Chondrocyte (in vitro differentiated cells): Measurements from ENCODE around the gene PPP6R3. TPM values are rescaled to one million over a fixed set of nuclear protein-coding genes. Genes with fewer than 3 reads are reported as not detected.

Source experiments
- DNase-seq: peaks from one replicate; pipeline ENCODE4 v3.0.0; 2021; ENCODE audit warnings: mixed read lengths, low spot score
- H3K27ac Mint-ChIP-seq: one replicate; pipeline ENCODE4 v1.8.0; 2021; ENCODE audit warnings: mild to moderate bottlenecking, moderate library complexity, mixed read lengths; ENCODE audit not compliant: unreplicated experiment
- H3K27me3 Mint-ChIP-seq: 2 replicates; pipeline ENCODE4 v1.8.0; 2021; ENCODE audit warnings: low read depth, mixed read lengths
- H3K36me3 Mint-ChIP-seq: 2 replicates; pipeline ENCODE4 v1.8.0; 2021; ENCODE audit warnings: low read depth, mixed read lengths
- H3K4me1 Mint-ChIP-seq: 2 replicates; pipeline ENCODE4 v1.8.0; 2021; ENCODE audit warnings: low read depth, mild to moderate bottlenecking, mixed read lengths
- H3K4me3 Mint-ChIP-seq: one replicate; pipeline ENCODE4 v1.8.0; 2021; ENCODE audit warnings: mild to moderate bottlenecking, moderate library complexity, mixed read lengths; ENCODE audit not compliant: unreplicated experiment
- H3K9me3 Mint-ChIP-seq: 2 replicates; pipeline ENCODE4 v1.8.0; 2021; ENCODE audit warnings: low read depth, mixed read lengths
- CTCF ChIP-seq: fragments of 200-600 bp; sonication (generic); IDR thresholded peaks from 2 replicates; pipeline ENCODE4 v1.5.0; 2021; ENCODE audit warnings: antibody characterized with exemption, mild to moderate bottlenecking, moderate library complexity
- total RNA-seq: library from RNA; stranded (reverse); gene quantifications from 3 replicates; pipeline ENCODE4 v1.2.1, GENCODE V29; 2021

Gene PPP6R3
- total RNA-seq, 1 donor from 2014 or later, result 73.4 TPM

GRCh38 chr11:68658661-68659060 is 198.1 kb downstream of the PPP6R3 start:
- Mint-ChIP-seq H3K9me3 (peaks cover 7% of the 10 kb centered on the region), H3K27me3 (peaks cover 42% of the 10 kb centered on the region), H3K27ac (peak overlapping the region; percentile 37), H3K36me3 (peaks cover 4% of the 10 kb centered on the region), H3K4me1 (peaks cover 16% of the 10 kb centered on the region), H3K4me3 (no peak overlapping the region)
- DNase-seq, result no peak
- TF ChIP-seq CTCF, result no peak

- Mint-ChIP-seq H3K4me3 (no peak overlapping the region), H3K9me3 (peaks cover 7% of the 10 kb centered on the region), H3K4me1 (peaks cover 16% of the 10 kb centered on the region), H3K36me3 (peaks cover 4% of the 10 kb centered on the region), H3K27ac (peak overlapping the region; percentile 37), H3K27me3 (peaks cover 45% of the 10 kb centered on the region)
- no peak for TF ChIP-seq CTCF
- no peak for DNase-seq
Observed at GRCh38 chr11:68659158-68659921, 198.8 kb downstream of the PPP6R3 start.

- Mint-ChIP-seq H3K27ac (no peak overlapping the region), H3K4me1 (peaks cover 16% of the 10 kb centered on the region), H3K9me3 (peaks cover 4% of the 10 kb centered on the region), H3K36me3 (peaks cover 4% of the 10 kb centered on the region), H3K27me3 (peaks cover 54% of the 10 kb centered on the region), H3K4me3 (no peak overlapping the region)
- no peak for TF ChIP-seq CTCF
- no peak for DNase-seq
Observed at GRCh38 chr11:68660066-68660810, 199.7 kb downstream of the PPP6R3 start.

GRCh38 chr11:68661014-68661413 is 200.5 kb downstream of the PPP6R3 start:
- TF ChIP-seq CTCF, result no peak
- DNase-seq, result no peak

GRCh38 chr11:68661697-68662603 is 201.4 kb downstream of the PPP6R3 start:
- no peak overlapping the region for H3K27ac Mint-ChIP-seq
- peaks cover 16% of the 10 kb centered on the region for H3K4me1 Mint-ChIP-seq
- H3K36me3 Mint-ChIP-seq, result peaks cover 4% of the 10 kb centered on the region
- peaks cover 54% of the 10 kb centered on the region for H3K27me3 Mint-ChIP-seq
- TF ChIP-seq CTCF, result no peak
- no peak for DNase-seq
- H3K9me3 Mint-ChIP-seq, result no peaks in the 10 kb centered on the region
- H3K4me3 Mint-ChIP-seq, result no peak overlapping the region

More at GRCh38 chr11:68661014-68661413, 200.5 kb downstream of the PPP6R3 start:
- Mint-ChIP-seq H3K4me1 (peaks cover 16% of the 10 kb centered on the region), H3K27me3 (peaks cover 51% of the 10 kb centered on the region), H3K4me3 (no peak overlapping the region), H3K9me3 (no peaks in the 10 kb centered on the region), H3K36me3 (peaks cover 4% of the 10 kb centered on the region), H3K27ac (no peak overlapping the region)
